Measurements from ENCODE around the gene DYRK3. TPM values are rescaled to one million over a fixed set of nuclear protein-coding genes. Genes with fewer than 3 reads are reported as not detected.

The DYRK3 gene
- total RNA-seq, 1 experiment from 2014 or later, result 28.3 TPM

DNA sequence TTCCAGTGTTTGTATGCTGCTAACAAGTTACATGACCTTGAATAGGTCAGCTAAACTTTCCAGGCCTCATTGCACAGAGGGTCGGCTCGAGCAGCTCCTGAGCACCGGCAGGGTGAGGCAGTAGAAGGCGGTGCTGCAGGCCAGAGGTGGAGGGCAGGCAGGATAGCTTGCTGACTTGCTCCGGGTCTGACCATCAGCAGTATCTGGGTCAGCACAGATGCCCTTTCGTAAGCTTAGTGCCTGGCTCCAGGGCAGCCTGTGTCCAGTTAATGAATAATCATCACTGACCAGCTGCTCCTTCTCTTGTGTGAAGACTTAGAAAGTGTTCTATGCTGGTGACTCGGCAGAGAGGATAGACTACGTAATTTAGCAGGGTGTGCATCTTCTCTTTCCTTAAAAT lies 56.3 kb downstream of the DYRK3 start:
- DNase-seq, result no peak
- Histone ChIP-seq H3K36me3 (replicated peaks; ENCODE audit: control insufficient read depth, insufficient read depth, low read length) (no peaks in the 10 kb centered on the region), H3K27me3 (ENCODE audit: control insufficient read depth, insufficient read depth, low read length) (peaks cover under 1% of the 10 kb centered on the region; the same call in 1 of the 2 replicates), H3K4me3 (ENCODE audit: insufficient read depth, low read depth, low read length) (no peak overlapping the region)

DNA sequence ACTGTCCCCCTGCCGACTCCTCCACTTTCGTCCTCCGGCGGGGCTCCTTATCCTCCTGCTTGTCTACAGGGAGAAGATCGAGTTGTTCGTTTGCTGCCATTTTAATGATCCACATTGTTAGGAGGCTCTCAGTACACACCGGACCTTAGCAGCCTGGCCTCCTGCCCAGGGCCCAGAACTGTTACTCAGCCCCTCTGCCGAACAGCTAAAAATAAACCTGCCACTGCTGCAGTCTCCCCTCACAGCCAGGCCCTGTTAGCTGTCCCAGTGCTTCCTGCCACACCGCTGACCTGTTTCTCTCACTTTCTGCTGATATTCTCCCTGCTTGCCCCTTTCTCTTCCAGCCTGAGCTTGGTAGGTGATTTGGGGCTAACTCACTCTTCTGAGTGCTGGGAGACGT lies 57.7 kb downstream of the DYRK3 start:
- Histone ChIP-seq H3K27me3 (ENCODE audit: control insufficient read depth, insufficient read depth, low read length) (no peaks in the 10 kb centered on the region), H3K4me3 (ENCODE audit: insufficient read depth, low read depth, low read length) (no peak overlapping the region)
- DNase-seq, result no peak

DNA sequence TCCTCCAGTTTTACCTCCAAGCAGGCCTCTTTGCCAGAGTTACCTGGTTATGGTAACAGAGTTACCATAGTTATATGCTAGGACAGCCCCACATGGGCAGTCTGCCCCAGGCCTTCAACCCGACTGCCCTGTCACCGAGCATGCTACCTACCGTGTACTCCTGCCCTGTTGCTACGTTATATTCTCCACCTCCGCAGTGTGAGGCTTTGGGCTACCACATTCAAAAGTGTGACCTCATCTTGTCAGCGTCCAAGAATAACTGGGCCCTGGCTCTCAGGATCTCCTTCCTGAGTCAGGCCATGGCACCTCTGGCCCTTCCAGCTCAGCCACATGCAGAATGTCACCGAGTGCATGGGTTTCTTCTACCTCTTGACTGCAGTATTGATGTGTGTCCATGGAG lies 58.3 kb downstream of the DYRK3 start:
- H3K4me3 ChIP-seq (ENCODE audit: insufficient read depth, low read depth, low read length), result no peak overlapping the region
- DNase-seq, result no peak

More for the DNA sequence above, 57.7 kb downstream of the DYRK3 start:
- no peaks in the 10 kb centered on the region; the same call in 1 of the 2 replicates for H3K36me3 ChIP-seq (replicated peaks; ENCODE audit: control insufficient read depth, insufficient read depth, low read length)

DNA sequence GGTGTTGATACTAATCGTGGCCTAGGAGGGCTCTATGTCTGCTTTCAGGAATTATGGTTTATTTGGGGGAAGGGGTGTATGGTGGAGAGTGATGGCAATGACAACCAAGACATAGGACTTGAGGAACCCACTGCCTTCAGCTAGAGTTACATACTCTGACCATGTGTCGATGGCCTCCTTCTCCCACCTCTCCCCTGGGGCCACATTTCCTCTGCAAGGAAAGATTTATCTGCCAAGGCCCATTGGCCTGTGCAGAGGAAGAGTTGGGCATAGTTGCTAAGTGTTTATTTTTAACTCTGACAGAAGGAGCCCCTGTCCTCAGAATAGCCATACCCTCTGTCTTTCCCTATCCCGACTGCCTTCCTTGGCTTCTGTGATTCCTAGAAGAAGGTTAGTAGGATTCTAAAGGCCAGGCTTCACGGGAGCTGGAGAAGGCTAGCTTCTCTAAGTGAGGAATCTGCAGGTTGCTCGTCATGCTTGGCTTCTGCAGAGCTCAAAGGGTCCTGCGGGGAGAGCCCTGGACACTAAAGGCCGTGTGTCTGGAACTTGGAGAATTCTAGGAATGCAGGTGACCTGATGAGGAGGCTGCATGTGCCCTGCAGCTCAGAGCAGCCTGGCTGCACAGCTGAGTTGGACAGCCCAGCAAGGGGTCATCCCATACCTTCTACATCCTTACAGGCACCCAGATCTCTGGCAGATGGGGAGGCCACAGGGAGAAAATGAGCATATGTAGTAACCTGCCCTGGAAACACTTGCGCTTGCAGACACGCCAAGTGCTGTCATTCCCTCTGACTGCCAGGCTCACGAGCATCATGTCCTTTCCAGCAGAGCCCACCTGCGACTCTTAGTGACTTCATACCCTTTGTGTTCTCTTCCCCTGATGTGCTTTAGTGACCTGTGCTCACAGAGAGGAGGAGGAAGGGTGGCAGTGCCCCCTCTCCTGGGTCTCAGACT lies 59.1 kb downstream of the DYRK3 start:
- no peaks in the 10 kb centered on the region for H3K27me3 ChIP-seq (ENCODE audit: control insufficient read depth, insufficient read depth, low read length)
- DNase-seq, result peak; percentile 51
- H3K36me3 ChIP-seq (replicated peaks; ENCODE audit: control insufficient read depth, insufficient read depth, low read length), result no peaks in the 10 kb centered on the region; the same call in 1 of the 2 replicates
- no peak overlapping the region for H3K4me3 ChIP-seq (ENCODE audit: insufficient read depth, low read depth, low read length)

More for the DNA sequence above, 58.3 kb downstream of the DYRK3 start:
- Histone ChIP-seq H3K27me3 (ENCODE audit: control insufficient read depth, insufficient read depth, low read length) (no peaks in the 10 kb centered on the region), H3K36me3 (replicated peaks; ENCODE audit: control insufficient read depth, insufficient read depth, low read length) (no peaks in the 10 kb centered on the region; the same call in 1 of the 2 replicates)

DNA sequence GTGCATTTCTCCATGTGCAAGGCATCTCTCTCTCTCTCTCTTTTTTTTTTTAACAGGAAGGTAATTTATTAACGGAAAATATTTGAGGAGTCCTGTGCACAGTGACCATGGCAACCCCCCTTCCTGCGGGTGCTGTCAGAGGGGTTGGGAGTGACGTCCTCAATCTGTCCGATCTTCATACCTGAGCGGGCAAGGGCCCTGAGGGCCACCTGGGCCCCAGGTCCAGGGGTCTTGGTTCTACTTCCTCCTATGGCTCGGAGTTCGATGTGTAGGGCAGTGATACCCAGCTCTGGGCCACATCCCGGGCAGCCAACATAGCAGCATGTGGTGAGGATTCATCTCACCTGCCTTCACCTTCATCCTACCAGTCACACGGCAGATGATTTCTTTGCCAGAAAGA lies 60.4 kb downstream of the DYRK3 start:
- Histone ChIP-seq H3K27me3 (ENCODE audit: control insufficient read depth, insufficient read depth, low read length) (no peaks in the 10 kb centered on the region), H3K4me3 (ENCODE audit: insufficient read depth, low read depth, low read length) (no peak overlapping the region), H3K36me3 (replicated peaks; ENCODE audit: control insufficient read depth, insufficient read depth, low read length) (no peaks in the 10 kb centered on the region; the same call in 1 of the 2 replicates)
- DNase-seq, result no peak

DNA sequence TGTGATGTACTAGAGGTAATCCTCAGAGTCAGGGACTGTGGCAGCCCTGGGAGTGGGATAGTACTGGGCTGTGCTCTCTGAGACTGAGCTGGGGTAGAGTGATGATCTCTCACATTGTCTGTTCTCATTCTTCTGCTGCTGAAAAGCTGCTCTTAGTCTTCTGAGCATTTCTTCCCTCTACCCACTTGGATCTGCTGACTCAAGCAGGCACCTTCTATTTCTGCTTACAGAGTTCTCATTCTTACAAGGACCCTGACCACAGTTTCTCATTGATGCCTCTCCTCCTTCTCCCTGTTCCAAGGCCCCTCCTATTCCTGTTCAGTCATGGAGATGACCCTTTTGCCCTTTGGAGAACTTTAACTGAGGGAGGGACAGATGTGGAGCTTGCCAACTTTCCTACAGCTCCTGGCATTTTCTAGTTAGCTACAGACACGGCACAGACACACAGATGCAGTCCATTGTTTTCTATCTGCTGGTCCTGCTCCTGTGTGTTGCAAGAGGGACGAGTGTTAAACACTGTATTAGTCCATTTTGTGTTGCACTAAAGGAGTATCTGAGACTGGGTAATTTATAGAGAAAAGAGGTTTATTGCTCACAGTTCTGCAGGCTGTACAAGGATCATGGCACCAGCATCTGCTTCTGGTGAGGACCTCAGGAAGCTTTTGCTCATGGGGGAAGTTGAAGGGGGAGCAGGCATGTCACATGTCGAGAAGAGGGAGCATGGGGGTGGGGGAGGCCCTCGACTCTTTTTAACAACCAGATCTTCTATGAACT lies 61.7 kb downstream of the DYRK3 start:
- no peak for DNase-seq
- H3K4me3 ChIP-seq (ENCODE audit: insufficient read depth, low read depth, low read length), result no peak overlapping the region
- H3K27me3 ChIP-seq (ENCODE audit: control insufficient read depth, insufficient read depth, low read length), result no peaks in the 10 kb centered on the region
- no peaks in the 10 kb centered on the region; the same call in 1 of the 2 replicates for H3K36me3 ChIP-seq (replicated peaks; ENCODE audit: control insufficient read depth, insufficient read depth, low read length)

DNA sequence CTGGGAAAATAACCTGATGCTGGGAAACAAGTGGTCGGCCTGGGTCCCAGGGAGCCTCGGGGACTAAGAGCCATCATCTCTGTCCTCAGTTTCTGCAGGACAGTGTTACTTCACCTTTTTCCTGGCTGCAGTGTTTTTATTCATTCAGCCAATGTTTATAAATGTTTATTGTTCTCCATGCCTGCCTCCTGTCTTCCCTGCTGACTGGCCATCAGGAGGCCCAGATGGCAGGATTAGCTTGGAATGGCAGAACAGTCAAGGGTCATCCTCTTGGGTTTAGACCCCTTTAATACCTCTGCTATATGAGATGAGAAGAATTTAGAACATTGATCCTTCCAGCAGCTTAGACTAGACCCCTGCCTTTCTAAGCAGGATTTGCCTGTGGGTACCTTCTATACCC lies 62.7 kb downstream of the DYRK3 start:
- no peak for DNase-seq
- Histone ChIP-seq H3K27me3 (ENCODE audit: control insufficient read depth, insufficient read depth, low read length) (no peaks in the 10 kb centered on the region), H3K4me3 (ENCODE audit: insufficient read depth, low read depth, low read length) (no peak overlapping the region), H3K36me3 (replicated peaks; ENCODE audit: control insufficient read depth, insufficient read depth, low read length) (no peaks in the 10 kb centered on the region; the same call in 1 of the 2 replicates)

Other genes with a start within 250 kb of the DYRK3 start
- gene IKBKE, start 165.1 kb upstream of the DYRK3 start, total RNA-seq (2014; rRNA removed; shearing (Covaris generic)), result 5.8 and 9.4 TPM in 2 replicates
- 0.24 and 0.70 TPM in 2 replicates for gene RASSF5, start 128.0 kb upstream of the DYRK3 start, total RNA-seq (2014; rRNA removed; shearing (Covaris generic))
- gene EIF2D, start 23.1 kb upstream of the DYRK3 start, total RNA-seq (2014; rRNA removed; shearing (Covaris generic)), result 77.3 and 106 TPM in 2 replicates
- gene MAPKAPK2, start 49.4 kb downstream of the DYRK3 start, total RNA-seq (2014; rRNA removed; shearing (Covaris generic)), result 67.7 and 77.8 TPM in 2 replicates
- gene IL19, start 135.2 kb downstream of the DYRK3 start, total RNA-seq (2014; rRNA removed; shearing (Covaris generic)), result not detected in 2 replicates
- not detected in 2 replicates for gene IL10, start 137.0 kb downstream of the DYRK3 start, total RNA-seq (2014; rRNA removed; shearing (Covaris generic))
- gene IL20, start 230.1 kb downstream of the DYRK3 start, total RNA-seq (2014; rRNA removed; shearing (Covaris generic)), result not detected in 2 replicates

Data from H7 (cell line).